Upper lobe of left lung (tissue), 4 donors: ENCODE data around the gene METTL22.

Experiments
- EP300 ChIP-seq, 4 donors: sonication (generic); formaldehyde crosslinking; IDR thresholded peaks; one replicate each; pipeline ENCODE4 v1.5.1; 2017; ENCODE audit warnings: antibody characterized with exemption in 4 of 4, control low read depth in 2 of 4
- POLR2A ChIP-seq, 4 donors: fragments of 450-650 bp; IDR thresholded peaks; one replicate each; pipeline ENCODE4 v1.5.1; 2016 to 2017; ENCODE audit warnings: antibody characterized with exemption in 4 of 4, mild to moderate bottlenecking in 2 of 4
- POLR2AphosphoS5 ChIP-seq, 2 donors: sonication (generic); formaldehyde crosslinking; IDR thresholded peaks; one replicate each; pipeline ENCODE4 v1.5.1; 2017; ENCODE audit warnings: antibody characterized with exemption in 2 of 2
- TF ChIP-seq, protein P1 (sequence below), 6 experiments: fragments of 450-650 bp in 4 of 6; fragments of 200-600 bp in 2 of 6; sonication (generic) in 2 of 6; IDR thresholded peaks; one replicate each; pipeline ENCODE4 v1.5.1; 2016 to 2019; ENCODE audit warnings: antibody characterized with exemption in 6 of 6

DNA sequence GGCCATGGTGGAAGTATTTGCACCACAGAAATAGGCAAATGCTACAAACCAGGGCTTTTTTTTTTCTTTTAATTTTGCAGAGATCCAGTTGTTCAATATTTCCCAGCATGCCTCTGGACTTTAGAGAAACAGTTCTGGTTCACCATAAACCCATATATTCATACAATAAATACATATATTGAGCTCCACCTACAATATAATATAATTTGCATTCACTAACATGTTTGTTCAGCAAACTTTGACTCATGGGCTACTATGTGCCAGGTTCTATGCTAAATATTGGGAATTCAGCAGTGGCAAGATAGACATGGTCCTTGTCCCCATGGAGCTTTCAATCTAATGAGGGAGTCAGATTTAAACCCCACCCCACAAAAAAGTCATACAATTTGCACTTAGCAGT, 34.4 kb upstream of the METTL22 start:
- TF ChIP-seq, protein P1, sequence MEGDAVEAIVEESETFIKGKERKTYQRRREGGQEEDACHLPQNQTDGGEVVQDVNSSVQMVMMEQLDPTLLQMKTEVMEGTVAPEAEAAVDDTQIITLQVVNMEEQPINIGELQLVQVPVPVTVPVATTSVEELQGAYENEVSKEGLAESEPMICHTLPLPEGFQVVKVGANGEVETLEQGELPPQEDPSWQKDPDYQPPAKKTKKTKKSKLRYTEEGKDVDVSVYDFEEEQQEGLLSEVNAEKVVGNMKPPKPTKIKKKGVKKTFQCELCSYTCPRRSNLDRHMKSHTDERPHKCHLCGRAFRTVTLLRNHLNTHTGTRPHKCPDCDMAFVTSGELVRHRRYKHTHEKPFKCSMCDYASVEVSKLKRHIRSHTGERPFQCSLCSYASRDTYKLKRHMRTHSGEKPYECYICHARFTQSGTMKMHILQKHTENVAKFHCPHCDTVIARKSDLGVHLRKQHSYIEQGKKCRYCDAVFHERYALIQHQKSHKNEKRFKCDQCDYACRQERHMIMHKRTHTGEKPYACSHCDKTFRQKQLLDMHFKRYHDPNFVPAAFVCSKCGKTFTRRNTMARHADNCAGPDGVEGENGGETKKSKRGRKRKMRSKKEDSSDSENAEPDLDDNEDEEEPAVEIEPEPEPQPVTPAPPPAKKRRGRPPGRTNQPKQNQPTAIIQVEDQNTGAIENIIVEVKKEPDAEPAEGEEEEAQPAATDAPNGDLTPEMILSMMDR (IDR thresholded peaks at IDR 0.05), result no peak
- TF ChIP-seq POLR2AphosphoS5 (IDR thresholded peaks at IDR 0.05) (no peak), EP300 (IDR thresholded peaks at IDR 0.05) (no peak), POLR2A (IDR thresholded peaks at IDR 0.05) (no peak)
